ENCODE data around the gene BCAS3.
A peak's percentile ranks its signal among the peaks of the same experiment; 100 is the strongest.
"Not testable (repeated sequence)": the region's sequence is repeated elsewhere in the genome, so short reads cannot be mapped to it uniquely, and the experiment has no call there.

The BCAS3 gene

DNA sequence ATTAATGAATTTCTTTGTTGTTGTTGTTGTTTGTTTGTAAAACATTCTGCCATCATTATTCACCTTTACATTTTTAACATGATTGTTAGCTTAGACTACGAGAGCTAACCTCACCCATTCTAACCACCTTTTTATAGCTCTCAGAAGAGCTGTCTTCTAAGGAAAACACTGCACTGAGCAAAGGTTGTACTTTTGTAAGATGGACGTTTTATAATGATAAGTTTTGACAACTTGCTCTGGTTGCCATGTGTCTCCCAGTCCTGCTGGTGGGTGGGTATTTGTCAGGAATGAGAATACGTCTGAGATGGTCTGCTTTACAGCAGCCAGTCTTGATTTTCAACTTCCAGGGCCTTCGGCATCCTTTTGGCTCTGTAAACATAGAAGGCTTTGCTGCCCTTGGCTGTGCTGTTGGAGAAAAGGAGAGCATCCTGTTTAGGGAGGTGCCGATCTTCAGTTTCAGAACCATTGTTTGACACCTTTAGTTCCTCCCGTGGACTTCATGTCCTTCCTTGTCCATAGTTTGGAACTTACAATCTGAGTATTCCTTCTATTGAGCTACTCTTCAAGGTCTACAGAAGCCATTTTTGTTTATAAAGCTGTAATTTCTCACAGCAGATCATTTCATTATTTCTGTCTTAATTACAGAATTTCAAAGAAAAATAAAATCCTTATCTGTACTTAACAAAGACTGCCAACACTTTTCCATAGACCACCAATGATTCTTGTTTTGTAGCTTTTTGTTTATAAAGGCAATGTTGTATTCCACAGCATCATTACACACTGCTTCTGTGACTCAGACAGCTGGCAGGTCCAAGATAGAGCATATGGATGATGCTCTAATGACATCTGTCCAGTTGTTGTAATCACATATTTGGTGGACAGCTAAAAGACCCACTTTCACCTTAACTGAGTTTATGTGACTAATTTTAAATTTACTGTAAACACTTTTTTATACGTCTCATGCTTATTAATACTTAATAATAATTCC lies 451.9 kb downstream of the BCAS3 start:
- DNase-seq (ENCODE audit: low read depth), result no peak

DNA sequence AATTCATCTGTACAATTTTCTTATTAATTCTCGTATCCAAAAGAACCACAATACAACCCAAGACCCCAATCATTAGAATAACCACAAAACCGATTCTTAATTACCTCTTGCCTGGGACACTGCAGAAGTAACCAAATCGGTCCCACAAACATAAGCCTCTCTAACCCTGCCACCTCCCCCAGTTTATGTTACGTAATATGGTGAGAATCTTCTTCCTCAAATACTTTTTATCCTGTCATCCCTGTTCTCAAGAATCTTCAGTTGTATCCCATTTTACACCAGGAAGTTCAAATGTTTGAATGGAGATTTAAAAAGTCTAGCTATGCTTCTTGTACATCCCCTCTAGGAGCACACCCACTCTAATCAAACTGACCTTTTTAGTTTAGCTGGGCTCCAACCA lies 452.7 kb downstream of the BCAS3 start:
- no peak for DNase-seq (ENCODE audit: low read depth)

DNA sequence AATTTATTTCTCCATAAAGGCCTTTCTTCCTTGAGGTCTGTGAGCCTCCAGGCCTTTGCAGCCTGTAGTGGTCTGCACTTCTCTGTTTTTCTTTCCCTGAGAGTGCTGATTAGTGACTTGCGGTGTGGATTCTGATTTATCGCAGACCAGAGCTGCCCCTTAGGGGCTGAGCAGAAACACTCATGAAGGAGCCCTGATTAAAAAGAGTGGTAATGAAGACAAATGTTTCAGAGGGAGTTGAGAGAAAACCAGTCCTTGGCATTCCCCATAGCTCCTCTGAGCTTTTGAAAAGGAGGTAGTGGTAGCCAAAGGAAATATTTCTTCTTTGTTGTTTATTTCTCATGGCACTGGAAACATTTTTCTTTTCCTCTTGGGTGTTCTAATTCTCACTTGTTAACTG lies 453.9 kb downstream of the BCAS3 start:
- DNase-seq (ENCODE audit: low read depth), result no peak

DNA sequence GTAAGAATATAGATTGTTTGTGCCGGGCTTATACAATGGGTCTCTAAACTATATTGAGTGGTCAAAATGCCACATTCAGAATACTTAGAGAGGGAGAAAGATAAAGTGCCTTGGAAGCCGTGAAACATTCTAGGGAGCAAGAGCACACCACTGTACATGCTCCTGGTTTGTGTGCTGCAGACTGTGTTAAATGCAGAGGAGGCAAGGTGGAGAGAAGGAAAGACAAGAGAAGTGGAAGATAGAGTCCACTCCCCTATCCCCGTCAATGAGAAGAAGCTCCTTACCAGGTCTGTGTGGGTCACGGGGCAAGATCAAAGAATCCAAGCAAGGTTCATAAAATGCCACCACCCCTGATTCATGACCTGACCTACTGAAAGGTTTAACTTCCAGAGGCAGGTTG lies 454.9 kb downstream of the BCAS3 start:
- no peak for DNase-seq (ENCODE audit: low read depth)

DNA sequence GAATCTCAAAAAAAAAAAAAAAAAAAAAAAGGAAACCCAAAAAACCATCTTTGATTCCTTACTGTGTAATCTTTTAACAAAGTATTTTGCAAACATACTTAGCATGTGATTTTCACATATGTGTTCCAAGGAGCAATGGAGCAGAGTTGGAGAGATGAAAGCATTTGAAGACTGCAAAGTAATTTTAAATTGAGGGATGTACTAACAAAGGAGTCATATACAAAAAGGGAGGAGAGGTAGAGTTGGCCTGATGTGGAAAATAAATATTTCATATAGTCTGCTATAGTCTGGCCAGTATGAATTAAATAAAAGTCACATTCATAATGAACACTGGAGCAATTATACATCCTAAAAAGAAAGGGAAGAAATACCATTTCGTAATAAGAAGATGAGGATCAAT lies 456.2 kb downstream of the BCAS3 start:
- DNase-seq (ENCODE audit: low read depth), result no peak

DNA sequence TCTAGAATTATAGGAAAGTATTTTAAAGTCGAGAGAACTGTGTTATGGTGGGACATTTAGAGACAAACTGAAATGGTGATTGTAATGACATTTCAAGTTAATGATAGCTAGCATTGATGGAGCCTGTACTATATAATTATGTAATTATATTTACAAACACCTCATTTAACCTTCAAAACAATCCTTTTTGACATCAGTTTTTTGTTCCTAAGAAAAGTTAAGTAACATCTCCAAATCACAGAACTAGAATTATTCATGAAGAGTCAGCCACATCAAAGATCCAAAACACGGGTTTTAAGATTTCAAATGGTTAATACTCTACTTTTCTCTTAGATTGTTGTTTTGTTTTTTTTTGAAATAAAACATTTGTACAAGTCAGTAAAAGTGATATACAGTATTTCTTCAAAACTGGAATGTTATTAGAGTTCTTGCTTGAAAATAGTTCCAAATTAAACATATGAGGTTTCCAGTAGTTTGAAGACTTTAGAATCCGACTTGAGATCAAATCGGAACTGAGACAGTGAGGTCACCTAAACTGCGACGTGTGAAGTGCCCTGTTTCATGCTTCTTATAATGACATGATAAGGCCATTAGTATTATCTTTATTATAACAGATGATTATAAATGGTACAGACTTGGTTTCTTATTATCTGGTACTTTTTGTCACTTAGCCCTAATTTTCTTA lies 457.0 kb downstream of the BCAS3 start:
- DNase-seq (ENCODE audit: low read depth), result no peak

DNA sequence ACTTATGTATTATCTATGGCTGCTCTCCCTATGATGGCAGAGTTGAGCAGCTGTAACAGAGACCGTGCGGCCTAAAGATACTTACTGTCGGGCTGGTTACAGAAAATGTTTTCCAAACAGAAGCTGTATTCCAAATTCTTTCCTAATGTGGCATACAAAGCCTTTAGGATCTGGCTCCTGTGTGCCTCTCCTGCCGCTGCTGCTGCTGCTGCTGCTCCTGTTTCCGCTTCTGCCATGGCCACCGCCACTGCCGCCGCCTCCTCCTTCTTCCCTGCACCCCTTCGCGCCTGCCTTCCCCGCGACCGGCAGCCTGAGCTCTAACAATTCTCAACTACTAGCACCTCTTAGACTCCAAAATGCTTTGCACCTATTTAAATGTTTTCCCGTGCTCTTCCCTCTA lies 458.1 kb downstream of the BCAS3 start:
- DNase-seq (ENCODE audit: low read depth), result no peak

DNA sequence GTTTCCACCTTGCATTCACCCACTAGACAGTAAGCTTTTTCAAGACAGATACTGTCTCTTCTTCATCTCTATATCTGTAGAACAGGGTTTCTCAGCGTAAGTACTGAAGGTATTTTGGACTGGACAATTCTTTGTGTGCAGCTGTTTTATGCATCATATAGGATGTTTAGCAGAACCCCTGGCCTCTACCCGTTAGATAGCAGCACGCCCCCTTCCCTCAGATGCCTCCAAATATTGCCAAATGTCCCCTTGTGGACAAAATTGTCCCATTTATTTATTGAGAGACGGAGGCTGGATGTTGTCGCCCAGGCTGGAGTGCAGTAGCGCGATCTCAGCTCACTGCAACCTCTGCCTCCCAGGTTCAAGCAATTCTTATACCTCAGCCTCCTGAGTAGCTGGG lies 458.6 kb downstream of the BCAS3 start:
- DNase-seq (ENCODE audit: low read depth), result no peak

DNA sequence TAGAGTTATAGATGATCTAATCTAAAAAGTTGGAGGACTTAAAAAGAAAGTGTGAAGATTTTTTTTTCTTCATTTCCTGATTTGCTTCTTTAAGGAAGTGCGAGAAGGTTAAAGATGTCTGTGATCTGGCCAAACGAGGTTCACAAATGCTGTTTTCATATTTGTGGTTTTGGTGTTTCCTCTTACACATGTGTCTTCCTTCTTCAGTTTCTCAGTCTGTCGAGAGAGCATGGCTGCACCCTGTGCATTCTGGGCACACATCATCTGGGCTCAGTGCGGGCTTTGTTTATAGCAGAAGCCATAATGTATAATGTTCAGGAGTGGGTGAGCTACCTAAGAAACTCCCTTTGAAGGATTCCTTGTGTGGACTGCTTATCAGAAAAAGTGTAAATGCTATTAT lies 461.6 kb downstream of the BCAS3 start:
- peak; percentile 16 for DNase-seq (ENCODE audit: low read depth)

DNA sequence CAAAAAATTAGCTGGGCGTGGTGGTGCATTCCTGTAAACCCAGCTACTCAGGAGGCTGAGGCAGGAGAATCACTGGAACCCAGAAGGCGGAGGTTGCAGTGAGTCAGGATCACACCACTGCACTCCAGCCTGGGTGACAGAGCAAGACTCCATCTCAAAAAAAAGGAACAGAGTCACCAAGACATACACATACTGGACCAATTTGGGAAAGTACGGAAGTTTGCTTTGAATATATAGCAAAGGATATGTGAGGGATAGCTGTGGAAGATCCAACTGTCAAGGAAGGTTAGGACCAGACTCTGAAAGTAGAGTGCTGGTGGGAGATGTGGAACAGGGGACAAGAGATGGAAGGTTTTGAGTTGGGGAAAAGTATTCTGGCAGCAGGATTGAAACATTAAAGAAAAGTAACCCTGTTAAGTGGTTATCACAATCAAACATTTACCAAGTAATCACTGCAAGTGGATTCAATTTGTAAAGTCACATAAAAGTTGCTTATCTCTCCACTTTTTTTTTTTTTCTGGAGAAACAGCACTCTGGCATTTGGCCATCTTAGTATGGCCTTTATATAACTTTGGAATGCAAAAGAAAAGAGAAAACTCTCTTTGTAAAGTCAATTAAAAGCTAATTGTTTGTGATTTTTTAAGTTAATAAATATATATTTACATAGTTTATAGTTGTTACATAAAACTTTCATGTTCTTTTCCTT lies 462.6 kb downstream of the BCAS3 start:
- no peak for DNase-seq (ENCODE audit: low read depth)

DNA sequence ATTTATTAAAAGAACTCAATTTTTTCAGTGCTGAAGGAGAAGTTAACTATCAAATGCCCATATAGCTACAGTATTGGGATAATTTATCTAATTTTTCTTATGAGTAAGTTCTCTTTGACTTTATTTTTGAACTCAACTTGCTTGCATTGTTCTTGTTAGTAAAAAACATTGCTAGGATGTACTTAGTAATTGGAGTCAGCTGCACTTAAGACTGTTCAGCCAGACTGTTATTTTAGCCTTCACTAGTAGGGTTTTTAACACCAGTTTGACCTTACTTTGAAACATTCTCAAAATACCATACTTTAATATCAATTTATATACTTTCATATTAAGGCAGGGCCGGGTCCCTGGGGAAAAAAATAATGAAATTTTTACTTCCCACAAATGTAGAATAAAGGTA lies 465.4 kb downstream of the BCAS3 start:
- no peak for DNase-seq (ENCODE audit: low read depth)

DNA sequence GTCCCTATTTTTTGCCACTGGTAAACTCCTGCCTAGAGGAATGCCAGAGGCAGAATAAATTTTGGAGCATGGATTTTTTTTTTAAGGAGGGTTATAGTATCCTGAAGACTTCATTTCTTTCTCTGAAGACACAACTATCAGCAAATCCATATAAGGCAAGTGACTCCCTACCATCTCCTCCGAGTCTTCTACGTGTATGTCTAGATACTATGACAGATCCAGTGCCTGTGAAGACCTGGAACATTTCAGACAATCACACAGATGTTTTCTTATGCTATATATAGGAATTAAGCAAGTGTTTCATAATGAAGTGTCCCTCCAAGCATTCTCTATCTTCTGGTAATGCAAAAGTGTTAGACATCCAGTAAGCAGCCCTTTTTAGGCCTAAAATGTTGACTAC lies 466.5 kb downstream of the BCAS3 start:
- DNase-seq (ENCODE audit: low read depth), result no peak

DNA sequence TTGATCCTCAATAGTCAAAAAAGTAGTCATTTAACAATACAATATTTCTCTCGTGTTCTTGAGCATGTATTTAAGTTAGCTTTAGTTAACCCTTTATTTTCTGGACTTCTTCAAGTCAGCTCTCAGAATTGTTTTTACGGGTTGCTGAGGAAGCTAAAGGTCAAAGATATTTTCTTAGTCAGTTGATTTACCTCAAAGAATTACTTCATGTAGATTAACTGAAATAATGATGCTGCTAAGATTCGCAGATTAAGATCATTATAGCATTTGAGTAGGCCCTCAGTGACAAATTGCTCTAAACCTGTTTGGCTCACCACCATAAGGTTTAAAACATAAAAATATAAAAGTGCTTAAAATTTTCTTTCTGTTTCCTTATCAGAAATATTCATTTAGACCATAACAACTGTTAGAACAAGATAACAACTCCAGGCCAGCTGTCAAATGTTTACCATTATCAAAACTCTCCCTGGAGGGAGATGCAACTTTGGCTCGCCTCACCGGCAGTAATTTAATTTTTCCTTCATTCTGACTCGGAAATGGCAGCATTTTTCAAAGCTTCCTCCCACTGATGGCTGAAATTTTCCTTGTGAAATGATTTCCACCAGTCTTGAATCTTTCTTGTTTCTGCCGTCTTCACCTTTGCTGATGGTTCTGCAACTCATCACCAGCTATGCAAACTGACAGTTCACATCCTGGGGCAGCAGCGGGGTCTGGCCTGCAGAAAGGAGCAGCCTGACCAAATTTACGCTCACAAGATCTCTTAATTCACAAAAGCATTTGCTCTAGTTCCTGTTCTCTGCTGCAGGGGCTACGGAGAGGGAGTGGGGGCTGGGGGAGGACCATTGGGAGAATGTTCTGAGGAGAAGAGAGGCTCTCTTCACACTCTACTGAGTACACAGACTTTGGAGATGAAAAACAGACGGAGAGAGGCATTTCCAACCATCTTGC lies 467.2 kb downstream of the BCAS3 start:
- no peak for DNase-seq (ENCODE audit: low read depth)

DNA sequence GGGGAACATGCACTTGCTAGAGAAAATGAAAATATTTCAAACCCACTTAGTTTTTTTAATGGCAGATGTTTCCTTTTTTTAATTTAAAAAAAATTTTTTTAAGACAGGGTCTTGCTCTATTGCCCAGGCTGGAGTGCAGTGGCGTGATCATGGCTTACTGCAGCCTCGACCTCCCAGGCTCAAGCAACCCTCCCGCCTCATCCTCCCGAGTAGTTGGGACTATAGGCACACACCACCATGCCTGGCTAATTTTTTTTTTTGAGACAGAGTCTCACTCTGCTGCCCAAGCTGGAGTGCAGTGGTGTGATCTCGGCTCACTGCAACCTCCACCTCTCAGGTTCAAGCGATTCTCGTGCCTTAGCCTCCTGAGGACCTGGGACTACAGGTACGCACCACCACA lies 469.2 kb downstream of the BCAS3 start:
- not testable (repeated sequence) for DNase-seq (ENCODE audit: low read depth)

DNA sequence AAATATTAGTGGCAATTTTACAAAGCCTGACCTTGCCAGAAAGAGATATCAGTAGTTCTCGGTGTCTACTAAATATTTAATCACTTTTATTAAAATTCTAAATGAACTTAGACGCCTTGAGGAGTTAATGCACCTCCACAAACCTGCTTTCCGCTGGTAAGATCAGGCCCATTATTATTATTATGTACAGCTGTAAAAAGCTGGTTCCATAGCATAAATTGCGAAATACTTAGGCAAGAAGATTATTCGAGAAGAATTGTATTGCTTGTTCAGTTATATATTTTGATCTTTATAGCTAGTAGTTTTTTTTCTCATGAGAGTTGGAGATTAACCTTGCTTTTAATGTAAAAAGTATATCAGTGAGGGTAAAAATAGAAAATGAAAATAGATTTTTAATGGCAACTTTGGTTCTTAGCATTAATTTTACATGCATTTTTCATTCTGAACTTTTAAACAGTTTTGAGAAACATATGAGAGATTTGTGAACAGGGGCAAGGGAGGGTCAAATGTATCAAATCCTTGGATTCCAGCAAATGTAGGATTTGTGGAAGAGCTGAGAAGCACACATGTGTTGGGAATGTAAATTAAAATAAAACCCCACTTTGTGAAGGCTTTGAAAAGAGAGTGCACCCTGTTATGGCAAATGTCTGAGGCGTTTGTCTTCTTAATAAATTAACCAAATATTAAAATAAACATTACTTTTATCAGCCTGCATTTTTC lies 471.6 kb downstream of the BCAS3 start:
- DNase-seq (ENCODE audit: low read depth), result no peak

DNA sequence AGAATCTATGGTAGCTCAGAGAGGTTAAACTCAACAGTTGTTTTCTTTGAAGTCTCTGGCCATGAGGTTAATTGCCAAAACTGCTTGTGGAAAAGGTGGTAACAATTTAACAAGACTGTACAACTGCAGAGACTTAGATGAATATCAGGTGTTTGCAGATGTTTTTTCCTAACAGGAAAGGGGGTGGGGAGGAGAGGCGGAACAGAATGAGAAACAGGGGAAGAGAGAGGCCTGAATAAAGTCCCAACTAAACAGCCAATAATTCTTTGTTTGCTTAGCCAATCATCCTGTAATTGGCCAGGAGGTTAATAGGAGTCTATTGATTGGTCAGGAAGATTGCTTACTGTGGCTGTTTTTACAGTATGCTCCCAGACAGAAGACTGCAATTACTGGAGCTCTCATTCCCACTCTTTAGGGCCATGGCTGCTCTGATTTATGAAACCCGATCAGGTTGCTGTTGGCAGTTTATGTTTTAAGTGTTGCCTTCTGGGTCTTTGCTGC lies 472.3 kb downstream of the BCAS3 start:
- no peak for DNase-seq (ENCODE audit: low read depth)

DNA sequence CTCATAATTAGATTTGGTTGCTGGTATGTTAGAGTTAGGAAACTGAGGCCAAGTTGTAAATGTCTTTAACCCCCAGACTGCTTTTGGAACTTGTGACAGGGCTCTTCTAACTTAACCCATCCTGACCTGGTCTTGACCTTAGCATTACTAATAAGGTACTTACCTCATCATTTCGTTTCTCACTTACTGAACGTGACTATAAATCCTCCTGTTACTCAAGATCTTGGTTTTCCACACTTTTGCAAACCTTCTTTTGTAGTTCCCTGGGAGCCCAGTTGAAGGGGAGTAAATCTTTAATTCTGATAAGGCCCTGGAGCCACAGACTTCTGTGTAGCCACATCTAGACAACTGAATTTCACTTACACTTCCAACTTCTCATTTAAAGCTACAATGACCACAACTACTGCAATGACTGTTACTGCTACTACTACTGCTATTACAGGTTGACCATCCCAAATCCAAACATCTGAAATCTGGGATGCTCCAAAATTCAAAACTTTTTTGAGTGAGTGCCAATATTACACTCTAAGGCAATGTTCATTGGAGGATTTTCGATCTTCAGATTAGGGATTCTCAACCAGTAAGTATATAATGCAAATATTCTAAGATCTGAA lies 473.1 kb downstream of the BCAS3 start:
- DNase-seq (ENCODE audit: low read depth), result no peak

DNA sequence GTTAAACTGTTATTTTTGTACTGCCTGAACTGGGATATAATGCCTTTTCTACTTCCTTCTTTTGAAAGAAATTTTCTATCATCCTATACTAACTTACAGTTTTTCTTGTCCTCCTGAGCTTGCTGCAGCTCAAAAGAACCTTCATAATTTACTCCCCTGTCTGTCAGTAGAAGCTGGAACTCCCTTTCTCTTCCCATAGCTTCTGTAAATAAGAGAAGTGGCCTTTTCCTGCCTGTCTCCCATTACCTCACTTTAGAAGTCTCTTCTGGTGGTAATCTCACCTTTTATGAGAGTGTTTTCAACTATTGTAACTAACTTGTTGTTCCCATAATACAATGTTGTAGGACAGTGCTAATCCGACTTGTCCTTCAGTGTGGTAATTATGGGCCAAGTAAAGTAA lies 475.2 kb downstream of the BCAS3 start:
- DNase-seq (ENCODE audit: low read depth), result no peak

DNA sequence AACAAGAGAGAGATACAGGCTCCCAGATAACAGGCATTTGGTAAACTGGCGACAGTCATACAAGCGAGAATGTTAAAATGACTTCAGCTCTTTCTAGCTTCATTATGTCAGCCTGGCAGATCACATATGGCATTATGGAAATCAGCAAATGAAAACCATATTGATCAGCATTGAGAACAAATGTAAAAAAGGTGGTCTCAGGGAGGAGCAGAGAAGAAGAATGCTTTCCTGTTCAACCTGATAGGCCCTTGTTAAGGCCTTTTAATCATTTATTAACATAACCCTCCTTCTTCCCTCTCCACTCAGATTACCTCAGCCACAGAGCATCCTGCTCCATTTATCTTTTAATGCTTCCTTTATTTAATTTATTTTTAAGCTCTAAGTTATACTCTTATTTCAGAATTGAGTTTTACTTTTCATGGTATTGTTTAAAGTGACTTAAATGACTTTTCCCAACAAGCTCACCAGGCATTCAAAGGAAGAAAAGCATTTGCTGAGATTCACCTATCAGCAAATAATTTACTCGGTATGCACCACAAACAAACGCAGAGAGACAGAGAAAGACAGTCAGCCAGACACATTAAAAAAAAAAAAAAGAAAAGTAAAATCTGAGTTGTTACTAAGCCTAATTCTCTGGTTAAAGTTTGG lies 478.1 kb downstream of the BCAS3 start:
- no peak for DNase-seq (ENCODE audit: low read depth)

All from activated T-helper 1 cell treated with Interleukin-2 at 50 U/mL for 16 hours (primary cell).